Lung (tissue), 12 donors: Measurements from ENCODE around the gene RIPK4. TPM values are rescaled to one million over a fixed set of nuclear protein-coding genes. Genes with fewer than 3 reads are reported as not detected.

ENCODE experiments used
- ATAC-seq: fragments of 200-7000 bp; cut with Tn5 transposase; one replicate; pipeline ENCODE4 v1.9.1; 2020; ENCODE audit warnings: moderate number of reproducible peaks; ENCODE audit not compliant: insufficient read depth, low FRiP score
- DNase-seq, 3 donors: peaks; one replicate each; pipeline ENCODE4 v3.0.0-alpha.2; 2013 to 2017
- H3K27ac ChIP-seq, 2 donors: one replicate each; pipeline ENCODE4 v1.5.1; 2013; ENCODE audit warnings: mild to moderate bottlenecking in 2 of 2, moderate library complexity in 2 of 2, control low read depth in 1 of 2, inconsistent platforms in 1 of 2, low read depth in 1 of 2, low read length in 1 of 2
- H3K27me3 ChIP-seq, 3 donors: one replicate each; pipeline ENCODE4 v1.5.1; 2013; ENCODE audit warnings: low read length in 2 of 3; ENCODE audit not compliant: control insufficient read depth in 3 of 3, insufficient read depth in 3 of 3
- H3K36me3 ChIP-seq, 4 donors: one replicate each; pipeline ENCODE4 v1.5.1; 2013; ENCODE audit warnings: low read length in 4 of 4, mild to moderate bottlenecking in 1 of 4, moderate library complexity in 1 of 4; ENCODE audit not compliant: control insufficient read depth in 4 of 4, insufficient read depth in 4 of 4
- H3K4me1 ChIP-seq, 5 donors: one replicate each; pipeline ENCODE4 v1.5.1; 2013; ENCODE audit warnings: low read length in 5 of 5, mild to moderate bottlenecking in 2 of 5, moderate library complexity in 1 of 5; ENCODE audit not compliant: control insufficient read depth in 5 of 5, insufficient read depth in 5 of 5
- H3K4me3 ChIP-seq: one replicate; pipeline ENCODE4 v1.5.1; 2013; ENCODE audit warnings: mild to moderate bottlenecking, control low read depth, moderate library complexity
- H3K9ac ChIP-seq, 2 donors: one replicate each; pipeline ENCODE4 v1.5.1; 2013; ENCODE audit warnings: low read length in 2 of 2, control low read depth in 1 of 2; ENCODE audit not compliant: insufficient read depth in 1 of 2
- H3K9me3 ChIP-seq, 4 donors: one replicate each; pipeline ENCODE4 v1.5.1; 2013; ENCODE audit warnings: low read length in 3 of 4, mild to moderate bottlenecking in 1 of 4, moderate library complexity in 1 of 4; ENCODE audit not compliant: control insufficient read depth in 4 of 4, insufficient read depth in 3 of 4
- CTCF ChIP-seq: IDR thresholded peaks from 2 replicates; pipeline ENCODE4 v1.5.1; 2012; ENCODE audit warnings: mild to moderate bottlenecking; ENCODE audit errors: control extremely low read depth, extremely low read depth
- WGBS, 2 donors: extraction: QIAGEN DNeasy Blood & Tissue Kit; methylation state at CpG; one replicate each; pipeline ENCODE4 v1.1.7; 2013; 5-methylcytosine and 5-hydroxymethylcytosine counted together
- polyA plus RNA-seq, 2 donors: library from polyadenylated mRNA; stranded (reverse); fragments of 200-250 nt; gene quantifications; one replicate each; pipeline ENCODE4 v1.2.1, GENCODE V29; 2013
- total RNA-seq, 2 donors: library from RNA; depleted of rRNA in 1 of 2; stranded (reverse); fragments of >200 nt in 1 of 2; gene quantifications; one replicate each; pipeline ENCODE4 v1.2.1, GENCODE V29; 2014 to 2021
- donor health status: control.
- donor health status: control.
- donor health status: Bipolar disorder and iron deficiency.
- donor health status: healthy.
- donor health status: DM: yes; HTN: yes; CAD: no.

The RIPK4 gene
- total and polyA plus RNA-seq, 4 donors: 5.0 to 21.6 (median 9.1) TPM

GRCh38 chr21:41711416-41712007, 55.3 kb downstream of the RIPK4 start:
- Histone ChIP-seq H3K27me3 (peaks cover 0 to 40% (median 25%) of the 10 kb centered on the region in 3 donors), H3K4me1 (peaks cover 0 to 4% (median 0%) of the 10 kb centered on the region in 5 donors), H3K9ac (no peak overlapping the region), H3K9me3 (peaks cover 0 to 9% (median 0%) of the 10 kb centered on the region in 4 donors), H3K27ac (no peak overlapping the region), H3K36me3 (no peaks in the 10 kb centered on the region), H3K4me3 (no peak overlapping the region)
- TF ChIP-seq CTCF: no peak
- peak in 1 of 3 donors; percentile 7 for DNase-seq
- WGBS, 2 donors: 71 to 73% methylated on average over 13 of the region's 13 CpGs
- ATAC-seq: no peak

- H3K4me3 ChIP-seq: no peak overlapping the region
- H3K9me3 ChIP-seq: peaks cover 0 to 9% (median 0%) of the 10 kb centered on the region in 4 donors
- no peak overlapping the region for H3K9ac ChIP-seq
- H3K27me3 ChIP-seq: peaks cover 0 to 40% (median 25%) of the 10 kb centered on the region in 3 donors
- H3K27ac ChIP-seq: no peak overlapping the region
- no peak for ATAC-seq
- no peaks in the 10 kb centered on the region for H3K36me3 ChIP-seq
- no peak for TF ChIP-seq CTCF
- H3K4me1 ChIP-seq: peaks cover 0 to 4% (median 0%) of the 10 kb centered on the region in 5 donors
- no peak for DNase-seq
- 72 to 80% methylated on average over 8 of the region's 8 CpGs for WGBS, 2 donors
These were observed 56.1 kb downstream of the RIPK4 start for GRCh38 chr21:41710823-41711160.

GRCh38 chr21:41709965-41710822, 56.7 kb downstream of the RIPK4 start:
- DNase-seq: no peak
- H3K27ac ChIP-seq: no peak overlapping the region
- H3K4me1 ChIP-seq: peaks cover 0 to 4% (median 0%) of the 10 kb centered on the region in 5 donors
- peaks cover 0 to 40% (median 20%) of the 10 kb centered on the region in 3 donors for H3K27me3 ChIP-seq
- no peak for TF ChIP-seq CTCF
- H3K36me3 ChIP-seq: no peaks in the 10 kb centered on the region
- peaks cover 0 to 5% (median 0%) of the 10 kb centered on the region in 4 donors for H3K9me3 ChIP-seq
- H3K9ac ChIP-seq: no peak overlapping the region
- 81 to 84% methylated on average over 12 of the region's 12 CpGs for WGBS, 2 donors
- no peak for ATAC-seq
- no peak overlapping the region for H3K4me3 ChIP-seq
